Fibroblast of mammary gland (primary cell): Measurements from ENCODE around the gene SLC52A3.
"Not testable (repeated sequence)": the region's sequence is repeated elsewhere in the genome, so short reads cannot be mapped to it uniquely, and the experiment has no call there.

Experiments used
- DNase-seq: peaks from one replicate; pipeline ENCODE4 v3.0.0-alpha.2; 2010; ENCODE audit warnings: low read depth
- H3K4me3 ChIP-seq: 2 replicates; pipeline ENCODE4 v1.5.1; 2011; ENCODE audit warnings: low read depth, mild to moderate bottlenecking, low read length, moderate library complexity; ENCODE audit not compliant: control insufficient read depth
- CTCF ChIP-seq: conservative IDR thresholded peaks from 2 replicates; pipeline ENCODE4 v1.5.1; 2011; ENCODE audit warnings: low read depth, low read length, inconsistent platforms; ENCODE audit not compliant: control insufficient read depth, insufficient read depth

SLC52A3 gene

GRCh38 chr20:768426-768978 is at the start of gene SLC52A3:
Gene SLC52A3, minus strand, starts transcription at chr20:768500. Its CDS starts 2,726 bp downstream, at chr20:765774.
- peak; percentile 4 for TF ChIP-seq CTCF
- no peak for DNase-seq

GRCh38 chr20:815914-816606 is 47.8 kb upstream of the SLC52A3 start:
- TF ChIP-seq CTCF: peak; percentile 98
- H3K4me3 ChIP-seq: no peak overlapping the region
- peak; percentile 56 for DNase-seq

More at GRCh38 chr20:768426-768978, at the start of gene SLC52A3:
- H3K4me3 ChIP-seq: no peak within 1 kb of the TSS

- DNase-seq: no peak
- H3K4me3 ChIP-seq: no peak overlapping the region
- no peak for TF ChIP-seq CTCF
Measured at GRCh38 chr20:815226-815625, 46.9 kb upstream of the SLC52A3 start.

- no peak for DNase-seq
- no peak for TF ChIP-seq CTCF
- no peak overlapping the region for H3K4me3 ChIP-seq
Measured at GRCh38 chr20:813390-813789, 45.1 kb upstream of the SLC52A3 start.

GRCh38 chr20:812435-812814 is 44.1 kb upstream of the SLC52A3 start:
- H3K4me3 ChIP-seq, DNase-seq: not testable (repeated sequence)

GRCh38 chr20:811776-812434 is 43.6 kb upstream of the SLC52A3 start:
- H3K4me3 ChIP-seq, DNase-seq: not testable (repeated sequence)

- no peak overlapping the region for H3K4me3 ChIP-seq
- TF ChIP-seq CTCF: no peak
- peak; percentile 36 for DNase-seq
Measured at GRCh38 chr20:805713-806112, 37.4 kb upstream of the SLC52A3 start.
